Ishikawa (cell line): Measurements from ENCODE around the gene IGLL5.

Source experiments
- CEBPB ChIP-seq: IDR thresholded peaks from 2 replicates; pipeline ENCODE4 v1.6.1; 2012
- CREB1 ChIP-seq: IDR thresholded peaks from 2 replicates; pipeline ENCODE4 v1.6.1; 2012; ENCODE audit warnings: low read depth
- EGR1 ChIP-seq: IDR thresholded peaks from 2 replicates; pipeline ENCODE4 v1.6.1; 2012
- EP300 ChIP-seq: IDR thresholded peaks from 2 replicates; pipeline ENCODE4 v1.6.1; 2012; ENCODE audit warnings: borderline replicate concordance
- FOXM1 ChIP-seq: IDR thresholded peaks from 2 replicates; pipeline ENCODE4 v1.6.1; 2012; ENCODE audit warnings: low read depth, borderline replicate concordance
- MAX ChIP-seq: IDR thresholded peaks from 2 replicates; pipeline ENCODE4 v1.6.1; 2012
- NFIC ChIP-seq: IDR thresholded peaks from 2 replicates; pipeline ENCODE4 v1.6.1; 2012
- RAD21 ChIP-seq: IDR thresholded peaks from 2 replicates; pipeline ENCODE4 v1.6.1; 2012; ENCODE audit warnings: low read depth
- REST ChIP-seq: IDR thresholded peaks from 2 replicates; pipeline ENCODE4 v1.6.1; 2012; ENCODE audit warnings: low read depth, mild to moderate bottlenecking
- TAF1 ChIP-seq: IDR thresholded peaks from 2 replicates; pipeline ENCODE4 v1.6.1; 2012; ENCODE audit warnings: low read depth, mild to moderate bottlenecking
- TCF12 ChIP-seq: IDR thresholded peaks from 2 replicates; pipeline ENCODE4 v1.6.1; 2012; ENCODE audit warnings: low read depth
- TEAD4 ChIP-seq: IDR thresholded peaks from 2 replicates; pipeline ENCODE4 v1.6.1; 2012
- YY1 ChIP-seq: IDR thresholded peaks from 2 replicates; pipeline ENCODE4 v1.6.1; 2012; ENCODE audit warnings: low read depth
- ZBTB7A ChIP-seq: IDR thresholded peaks from 2 replicates; pipeline ENCODE4 v1.6.1; 2012; ENCODE audit warnings: low read depth
- TF ChIP-seq, protein P1 (sequence below): IDR thresholded peaks from 2 replicates; pipeline ENCODE4 v1.6.1; 2012

The IGLL5 gene

GRCh38 chr22:22925146-22925804, 37.7 kb downstream of the IGLL5 start:
- TF ChIP-seq MAX = no peak
- TF ChIP-seq, protein P1, sequence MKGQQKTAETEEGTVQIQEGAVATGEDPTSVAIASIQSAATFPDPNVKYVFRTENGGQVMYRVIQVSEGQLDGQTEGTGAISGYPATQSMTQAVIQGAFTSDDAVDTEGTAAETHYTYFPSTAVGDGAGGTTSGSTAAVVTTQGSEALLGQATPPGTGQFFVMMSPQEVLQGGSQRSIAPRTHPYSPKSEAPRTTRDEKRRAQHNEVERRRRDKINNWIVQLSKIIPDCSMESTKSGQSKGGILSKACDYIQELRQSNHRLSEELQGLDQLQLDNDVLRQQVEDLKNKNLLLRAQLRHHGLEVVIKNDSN = no peak
- TF ChIP-seq FOXM1 = no peak
- no peak for TF ChIP-seq CREB1

- TF ChIP-seq TAF1 (no peak), TEAD4 (no peak), YY1 (no peak), FOXM1 (no peak), REST (no peak)
These were observed 38.3 kb downstream of the IGLL5 start for GRCh38 chr22:22925805-22926369.

DNA sequence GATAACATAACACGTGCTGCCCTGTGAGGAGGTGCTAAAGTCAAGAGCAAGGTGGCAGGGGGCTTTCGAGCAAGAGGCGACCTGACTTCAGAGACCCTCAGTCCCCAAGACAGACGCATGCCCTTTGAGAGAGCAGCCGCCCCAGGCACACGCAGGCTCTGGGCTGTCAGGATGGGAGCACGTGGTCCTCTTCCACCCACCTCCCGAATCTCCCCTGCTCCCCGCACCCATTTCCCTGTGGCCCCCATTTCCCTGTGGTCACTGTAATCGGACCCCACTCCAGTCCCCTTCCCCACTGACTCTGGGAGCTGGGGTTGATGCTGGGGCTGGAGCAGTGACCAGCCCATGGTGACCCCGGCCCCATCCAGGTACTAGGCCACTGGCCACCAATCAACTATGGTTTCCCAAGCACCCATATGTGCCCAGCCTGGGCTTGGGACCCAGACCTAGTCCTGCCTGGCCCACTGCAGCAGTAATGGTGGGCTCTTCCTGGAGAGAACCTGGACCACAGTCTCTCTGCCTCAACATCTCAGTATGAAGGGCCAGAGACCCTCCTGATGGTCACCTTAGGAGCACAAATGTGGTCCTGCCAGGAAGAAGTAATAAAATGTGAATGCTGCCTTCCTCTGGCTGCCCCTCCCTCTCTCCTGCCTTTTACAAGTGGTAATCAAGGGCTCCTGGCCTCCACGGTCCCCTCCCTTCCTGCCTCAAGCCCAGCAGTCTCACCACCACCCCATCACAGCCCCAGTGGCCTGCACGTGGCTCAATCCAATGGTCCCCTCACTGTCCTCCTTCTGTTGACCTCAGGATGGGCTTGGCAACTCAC, 39.0 kb downstream of the IGLL5 start:
- TF ChIP-seq CREB1 = no peak
- TF ChIP-seq NFIC = no peak
- TF ChIP-seq EGR1 = no peak
- TF ChIP-seq REST = no peak
- TF ChIP-seq RAD21 = no peak
- TF ChIP-seq ZBTB7A = no peak
- TF ChIP-seq, protein P1 = no peak
- no peak for TF ChIP-seq TAF1
- no peak for TF ChIP-seq TEAD4
- no peak for TF ChIP-seq FOXM1
- no peak for TF ChIP-seq TCF12
- TF ChIP-seq MAX = no peak
- no peak for TF ChIP-seq YY1
- TF ChIP-seq CEBPB = no peak
- no peak for TF ChIP-seq EP300

DNA sequence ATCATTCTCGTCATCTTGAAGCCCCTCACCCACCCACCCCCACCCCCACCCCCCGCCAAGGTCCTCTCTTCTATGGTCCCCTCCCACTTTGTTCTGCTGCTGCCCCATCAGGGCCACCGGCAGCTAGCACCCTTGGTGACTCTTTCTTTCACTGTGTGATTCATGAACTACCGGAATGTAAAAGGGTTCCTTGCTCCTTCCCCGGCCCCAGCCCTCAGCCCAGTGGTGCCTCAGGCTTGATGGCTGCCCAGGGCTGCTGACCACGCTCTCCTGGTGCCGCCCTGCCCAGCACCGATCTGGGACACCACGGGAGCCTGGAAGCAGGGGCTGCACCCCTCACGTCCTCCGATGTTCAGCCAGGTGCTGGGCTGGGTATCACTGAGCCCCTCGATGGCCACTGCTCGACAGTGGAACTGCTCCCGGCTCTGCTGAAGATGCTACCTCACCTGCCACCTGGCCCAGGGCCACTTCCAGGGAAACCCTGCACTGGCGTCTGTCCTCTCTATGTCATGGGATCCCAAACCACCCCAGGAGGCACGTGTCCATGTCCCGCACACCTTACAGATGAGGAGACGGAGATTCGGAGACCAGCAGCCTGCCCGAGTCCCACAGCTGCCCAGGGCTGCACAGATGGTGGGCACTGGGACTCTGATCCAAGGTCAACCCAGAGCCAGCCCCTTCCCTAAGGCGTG, 39.7 kb downstream of the IGLL5 start:
- no peak for TF ChIP-seq MAX
- no peak for TF ChIP-seq NFIC
- no peak for TF ChIP-seq YY1
- TF ChIP-seq EGR1 = no peak
- TF ChIP-seq ZBTB7A = no peak
- TF ChIP-seq CEBPB = no peak
- TF ChIP-seq TAF1 = no peak
- TF ChIP-seq REST = no peak
- TF ChIP-seq FOXM1 = no peak
- no peak for TF ChIP-seq CREB1
- TF ChIP-seq EP300 = no peak
- no peak for TF ChIP-seq RAD21
